B cell (primary cell): ENCODE measurements around the gene CRHR1. TPM values are rescaled to one million over a fixed set of nuclear protein-coding genes. Genes with fewer than 3 reads are reported as not detected.

Source experiments
- ATAC-seq: fragments of 200-7000 bp; cut with Tn5 transposase; one replicate; pipeline ENCODE4 v1.10.0; 2021; ENCODE audit warnings: low read depth, mild to moderate bottlenecking, moderate number of reproducible peaks, moderate library complexity
- CTCF ChIA-PET: fragments of 350-600 bp; sonication (Branson Sonifier 250); formaldehyde crosslinking; loops from one replicate; lab custom pipeline; 2021; ENCODE audit warnings: antibody characterized with exemption, inconsistent platforms; lab: Charles Lee
- POLR2A ChIA-PET: fragments of 350-600 bp; sonication (Branson Sonifier 250); formaldehyde crosslinking; loops from one replicate; lab custom pipeline; 2021; ENCODE audit warnings: antibody characterized with exemption; lab: Charles Lee
- DNase-seq: peaks from one replicate; pipeline ENCODE4 v3.0.0; 2013
- H2AFZ ChIP-seq: 2 replicates; pipeline ENCODE4 v1.6.1; 2012; ENCODE audit warnings: mild to moderate bottlenecking, low read depth, low read length; ENCODE audit not compliant: insufficient read depth, poor library complexity, severe bottlenecking
- H3K27ac ChIP-seq, 2 donors: 1 replicate in 1 of 2; 2 replicates in 1 of 2; pipeline ENCODE4 v1.5.1; 2012 to 2013; ENCODE audit warnings: low read length in 2 of 2, mild to moderate bottlenecking in 2 of 2, moderate library complexity in 1 of 2
- H3K27me3 ChIP-seq, 4 experiments: fragments of 200-600 bp in 1 of 4; sonication (generic) in 1 of 4; replicated peaks in 1 of 4; 1 replicate in 2 of 4; 2 replicates in 2 of 4; pipeline versions ENCODE4 v1.6.1 to v1.7.0; 2013 to 2016; ENCODE audit warnings: low read length in 3 of 4, mild to moderate bottlenecking in 2 of 4, mixed read lengths in 1 of 4, moderate library complexity in 1 of 4; ENCODE audit not compliant: insufficient read depth in 4 of 4, control insufficient read depth in 3 of 4; ENCODE audit errors: control extremely low read depth in 1 of 4
- H3K36me3 ChIP-seq, 2 experiments: replicated peaks in 1 of 2; 1 replicate in 1 of 2; 2 replicates in 1 of 2; pipeline versions ENCODE4 v1.6.1 to v1.7.1; 2013; ENCODE audit warnings: low read length in 1 of 2; ENCODE audit not compliant: insufficient read depth in 2 of 2, control insufficient read depth in 1 of 2; ENCODE audit errors: control extremely low read depth in 1 of 2, extremely low read depth in 1 of 2
- H3K4me1 ChIP-seq, 2 donors: fragments of 200-600 bp in 1 of 2; sonication (generic) in 1 of 2; 1 replicate in 1 of 2; 2 replicates in 1 of 2; pipeline versions ENCODE4 v1.5.1 to v1.6.1; 2013 to 2017; ENCODE audit warnings: low read length in 2 of 2; ENCODE audit not compliant: control insufficient read depth in 2 of 2, insufficient read depth in 2 of 2
- H3K4me2 ChIP-seq: replicated peaks from 2 replicates; pipeline ENCODE3; 2012; ENCODE audit warnings: mild to moderate bottlenecking, low read depth, low read length; ENCODE audit not compliant: poor library complexity, severe bottlenecking
- H3K4me3 ChIP-seq, 5 experiments: fragments of 200-600 bp in 1 of 5; sonication (generic) in 1 of 5; 1 replicate in 3 of 5; 2 replicates in 2 of 5; pipeline versions ENCODE4 v1.5.1 to v1.7.0; 2011 to 2016; ENCODE audit warnings: low read length in 4 of 5, mild to moderate bottlenecking in 4 of 5, low read depth in 2 of 5, control low read depth in 1 of 5, moderate library complexity in 1 of 5; ENCODE audit not compliant: insufficient read depth in 1 of 5; ENCODE audit errors: control extremely low read depth in 1 of 5, extremely low read depth in 1 of 5
- H3K79me2 ChIP-seq: fragments of 200-600 bp; sonication (generic); one replicate; pipeline ENCODE4 v1.6.0; 2016; ENCODE audit warnings: low read length; ENCODE audit not compliant: control insufficient read depth, insufficient read depth
- H3K9ac ChIP-seq: fragments of 200-600 bp; sonication (generic); 2 replicates; pipeline ENCODE4 v1.6.1; 2017; ENCODE audit warnings: mild to moderate bottlenecking, low read length, moderate library complexity
- H3K9me3 ChIP-seq, 3 donors: one replicate each; pipeline versions ENCODE4 v1.6.1 to v1.7.1; 2013; ENCODE audit warnings: low read length in 2 of 3; ENCODE audit not compliant: control insufficient read depth in 2 of 3, insufficient read depth in 1 of 3; ENCODE audit errors: control extremely low read depth in 1 of 3
- H4K20me1 ChIP-seq: 2 replicates; pipeline ENCODE4 v1.6.0; 2012; ENCODE audit warnings: mild to moderate bottlenecking, low read length; ENCODE audit not compliant: insufficient read depth, control insufficient read depth, poor library complexity, severe bottlenecking
- H3K27ac Mint-ChIP-seq: one replicate; pipeline ENCODE4 v1.8.0; 2021; ENCODE audit warnings: mixed read lengths
- H3K27me3 Mint-ChIP-seq: one replicate; pipeline ENCODE4 v1.8.0; 2021; ENCODE audit warnings: mixed read lengths
- H3K4me1 Mint-ChIP-seq: one replicate; pipeline ENCODE4 v1.8.0; 2021; ENCODE audit warnings: mixed read lengths
- H3K4me3 Mint-ChIP-seq: one replicate; pipeline ENCODE4 v1.8.0; 2021; ENCODE audit warnings: mixed read lengths
- H3K9me3 Mint-ChIP-seq: one replicate; pipeline ENCODE4 v1.8.0; 2022; ENCODE audit warnings: mixed read lengths; ENCODE audit not compliant: insufficient read depth
- CTCF ChIP-seq: fragments of 200-600 bp; IDR thresholded peaks from one replicate; pipeline ENCODE4 v1.8.0; 2022; ENCODE audit warnings: antibody characterized with exemption, mild to moderate bottlenecking
- EZH2 ChIP-seq: IDR thresholded peaks from 2 replicates; pipeline ENCODE4 v1.6.1; 2012; ENCODE audit warnings: borderline replicate concordance, low read depth, mild to moderate bottlenecking, moderate library complexity, low read length; ENCODE audit not compliant: insufficient read depth, poor library complexity, severe bottlenecking
- WGBS: methylation state at CpG from one replicate; pipeline ENCODE4 v1.1.5; 2013; ENCODE audit warnings: missing lambda C conversion rate; ENCODE audit not compliant: insufficient coverage; 5-methylcytosine and 5-hydroxymethylcytosine counted together
- intact Hi-C: fragments of 100-400 bp; cut with micrococcal nuclease; formaldehyde crosslinking; loops from one replicate; pipeline ENCODE4 v1.10.0; 2022
- polyA plus RNA-seq: library from polyadenylated mRNA; depleted of rRNA; stranded (reverse); fragments of >200 nt; gene quantifications from 2 replicates; pipeline ENCODE4 v1.2.3, GENCODE V29; 2012
- total RNA-seq, 2 donors: library from RNA; stranded (reverse); fragments of 120-200 nt in 1 of 2; gene quantifications; 1 replicate in 1 of 2; 2 replicates in 1 of 2; pipeline versions ENCODE4 v1.2.3 to v1.2.4, GENCODE V29; 2013 to 2022

Gene CRHR1
- total and polyA plus RNA-seq, 2 donors (not counting 1 experiment from before 2014, with no cell fraction given) = not detected

GRCh38 chr17:45808845-45809244 lies 24.7 kb downstream of the CRHR1 start:
- no peaks in the 10 kb centered on the region for H4K20me1 ChIP-seq
- ATAC-seq (no peak), DNase-seq (no peak)
- H3K79me2 ChIP-seq = no peaks in the 10 kb centered on the region
- Mint-ChIP-seq H3K27me3 (peaks cover 28% of the 10 kb centered on the region), H3K4me1 (no peaks in the 10 kb centered on the region), H3K27ac (no peak overlapping the region), H3K9me3 (no peaks in the 10 kb centered on the region), H3K4me3 (no peak overlapping the region)
- no peaks in the 10 kb centered on the region for H3K36me3 ChIP-seq
- H3K27me3 ChIP-seq = peaks cover 0 to 13% (median 1%) of the 10 kb centered on the region in 4 experiments
- H2AFZ ChIP-seq = no peak overlapping the region
- POLR2A ChIA-PET = no interaction called here
- H3K9me3 ChIP-seq = peaks cover 0 to 3% (median 0%) of the 10 kb centered on the region in 3 donors
- intact Hi-C loops = no loop called here
- no peak overlapping the region for H3K4me3 ChIP-seq
- H3K4me1 ChIP-seq = no peaks in the 10 kb centered on the region
- H3K9ac ChIP-seq = no peak overlapping the region
- WGBS = 100% methylated on average over 1 of the region's 1 CpG
- no peak for TF ChIP-seq EZH2
- TF ChIP-seq CTCF = no peak
- CTCF ChIA-PET = no interaction called here
- no peak overlapping the region for H3K4me2 ChIP-seq
- H3K27ac ChIP-seq = no peak overlapping the region

GRCh38 chr17:45809499-45809898 lies 25.4 kb downstream of the CRHR1 start:
- Histone ChIP-seq H3K9ac (no peak overlapping the region), H2AFZ (no peak overlapping the region), H4K20me1 (no peaks in the 10 kb centered on the region), H3K9me3 (peaks cover 0 to 3% (median 0%) of the 10 kb centered on the region in 3 donors), H3K4me2 (no peak overlapping the region), H3K79me2 (no peaks in the 10 kb centered on the region), H3K36me3 (no peaks in the 10 kb centered on the region), H3K27me3 (peaks cover 0 to 14% (median 2%) of the 10 kb centered on the region in 4 experiments), H3K4me1 (no peaks in the 10 kb centered on the region), H3K4me3 (no peak overlapping the region), H3K27ac (no peak overlapping the region)
- 90% methylated on average over 12 of the region's 15 CpGs for WGBS
- no peak for TF ChIP-seq CTCF
- intact Hi-C loops = no loop called here
- POLR2A ChIA-PET = no interaction called here
- H3K4me3 Mint-ChIP-seq = no peak overlapping the region
- H3K9me3 Mint-ChIP-seq = no peaks in the 10 kb centered on the region
- no peaks in the 10 kb centered on the region for H3K4me1 Mint-ChIP-seq
- no peak overlapping the region for H3K27ac Mint-ChIP-seq
- peaks cover 34% of the 10 kb centered on the region for H3K27me3 Mint-ChIP-seq
- no peak for ATAC-seq
- DNase-seq = no peak
- CTCF ChIA-PET = no interaction called here
